ENCODE results near the gene XK. TPM values are rescaled to one million over a fixed set of nuclear protein-coding genes. Genes with fewer than 3 reads are reported as not detected.
"Not testable (repeated sequence)": the region's sequence is repeated elsewhere in the genome, so short reads cannot be mapped to it uniquely, and the experiment has no call there.

XK gene
- total and polyA plus RNA-seq, 2 of the 4 experiments (the other 2 are of a cell fraction) = under 0.01 to 0.02 TPM

GRCh38 chrX:37768866-37769265, 83.3 kb downstream of the XK start:
- H3K56ac ChIP-seq (ENCODE audit: extremely low read depth, insufficient read depth, low read length); H3K23ac ChIP-seq (ENCODE audit: low read depth, low read length); H2AK5ac ChIP-seq (ENCODE audit: low read depth, low read length); dilution Hi-C loops (cut with HindIII; ENCODE audit: low sequenced_read_pairs, unreplicated experiment); ATAC-seq (ENCODE audit: low read depth); H2BK20ac ChIP-seq (ENCODE audit: low read depth, low read length); H4K8ac ChIP-seq (ENCODE audit: low read depth in 2 of 2, low read length in 2 of 2); H2AK9ac ChIP-seq (replicated peaks; ENCODE audit: low read depth, low read length, poor library complexity); H3K9me1 ChIP-seq (ENCODE audit: insufficient read depth, low read length); H2BK5ac ChIP-seq (ENCODE audit: low read depth, low read length, poor library complexity, severe bottlenecking); H3K27me3 ChIP-seq (ENCODE audit: control insufficient read depth, insufficient read depth, low read length); CTCF ChIA-PET; H3K36me3 ChIP-seq (ENCODE audit: control insufficient read depth, insufficient read depth, low read length); H3K9ac ChIP-seq (ENCODE audit: low read depth, low read length); H3K14ac ChIP-seq (replicated peaks; ENCODE audit: low read depth, low read length); DNase-seq; in situ Hi-C loops (cut with MboI; ENCODE audit: low sequenced_read_pairs); H2AFZ ChIP-seq (replicated peaks; ENCODE audit: low read length, poor library complexity); H3K4me3 ChIP-seq (ENCODE audit: insufficient read depth, low read depth, low read length); H3K27ac ChIP-seq (ENCODE audit: insufficient read depth, low read length); intact Hi-C loops (cut with micrococcal nuclease); H3K4me1 ChIP-seq (ENCODE audit: control insufficient read depth, insufficient read depth, low read length); H4K5ac ChIP-seq (ENCODE audit: low read depth, low read length); H2BK120ac ChIP-seq (ENCODE audit: low read depth, low read length); H3K18ac ChIP-seq (ENCODE audit: low read depth, low read length); H3K4ac ChIP-seq (ENCODE audit: low read depth, low read length); H4K91ac ChIP-seq (ENCODE audit: insufficient read depth, low read depth, low read length); H4K20me1 ChIP-seq (ENCODE audit: insufficient read depth, low read length); H2BK15ac ChIP-seq (ENCODE audit: low read depth, low read length); H3K9me3 ChIP-seq (ENCODE audit: control insufficient read depth, insufficient read depth, low read length); POLR2A ChIA-PET (ENCODE audit: unreplicated experiment); BruUV-seq (replicated peaks); H3K79me1 ChIP-seq (ENCODE audit: low read depth in 1 of 2, low read length in 2 of 2); H3K4me2 ChIP-seq (ENCODE audit: low read depth, low read length): not testable (repeated sequence)
- WGBS, 2 experiments (ENCODE audit: extremely low coverage in 2 of 2, insufficient read length in 1 of 2) = no CpG with 5 or more reads among the region's 9 CpGs
